DOHH2 (cell line): Measurements from ENCODE around the gene PRR18.

Experiments used
- EZH2phosphoT487 ChIP-seq: fragments of 200-600 bp; sonication (generic); IDR thresholded peaks from 2 replicates; pipeline ENCODE4 v1.6.1; 2017; ENCODE audit warnings: borderline replicate concordance, mild to moderate bottlenecking, antibody characterized with exemption, low read length, moderate library complexity, mixed read lengths
- TF ChIP-seq, protein P1 (sequence below): fragments of 200-600 bp; sonication (generic); IDR thresholded peaks from one replicate; pipeline ENCODE4 v1.5.1; 2014; ENCODE audit warnings: antibody characterized with exemption, mild to moderate bottlenecking, low read depth, low read length; ENCODE audit not compliant: poor library complexity, severe bottlenecking

- TF ChIP-seq, protein P1, sequence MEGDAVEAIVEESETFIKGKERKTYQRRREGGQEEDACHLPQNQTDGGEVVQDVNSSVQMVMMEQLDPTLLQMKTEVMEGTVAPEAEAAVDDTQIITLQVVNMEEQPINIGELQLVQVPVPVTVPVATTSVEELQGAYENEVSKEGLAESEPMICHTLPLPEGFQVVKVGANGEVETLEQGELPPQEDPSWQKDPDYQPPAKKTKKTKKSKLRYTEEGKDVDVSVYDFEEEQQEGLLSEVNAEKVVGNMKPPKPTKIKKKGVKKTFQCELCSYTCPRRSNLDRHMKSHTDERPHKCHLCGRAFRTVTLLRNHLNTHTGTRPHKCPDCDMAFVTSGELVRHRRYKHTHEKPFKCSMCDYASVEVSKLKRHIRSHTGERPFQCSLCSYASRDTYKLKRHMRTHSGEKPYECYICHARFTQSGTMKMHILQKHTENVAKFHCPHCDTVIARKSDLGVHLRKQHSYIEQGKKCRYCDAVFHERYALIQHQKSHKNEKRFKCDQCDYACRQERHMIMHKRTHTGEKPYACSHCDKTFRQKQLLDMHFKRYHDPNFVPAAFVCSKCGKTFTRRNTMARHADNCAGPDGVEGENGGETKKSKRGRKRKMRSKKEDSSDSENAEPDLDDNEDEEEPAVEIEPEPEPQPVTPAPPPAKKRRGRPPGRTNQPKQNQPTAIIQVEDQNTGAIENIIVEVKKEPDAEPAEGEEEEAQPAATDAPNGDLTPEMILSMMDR, result no peak
- no peak for TF ChIP-seq EZH2phosphoT487
Observed at GRCh38 chr6:166354143-166354542, 46.0 kb upstream of the PRR18 start.
